ENCODE data around the gene S100A6. TPM values are rescaled to one million over a fixed set of nuclear protein-coding genes. Genes with fewer than 3 reads are reported as not detected.
A peak's percentile ranks its signal among the peaks of the same experiment; 100 is the strongest.

The S100A6 gene
- polyA plus RNA-seq, 1 donor from 2014 or later: not detected

GRCh38 chr1:153573351-153573750 is 37.6 kb upstream of the S100A6 start:
- Histone ChIP-seq H3K36me3 (ENCODE audit: insufficient read depth, low read length) (no peaks in the 10 kb centered on the region), H3K9me2 (ENCODE audit: insufficient read depth, low read length) (no peaks in the 10 kb centered on the region), H4K20me1 (ENCODE audit: insufficient read depth) (no peaks in the 10 kb centered on the region), H3K79me2 (replicated peaks; ENCODE audit: insufficient read depth, low read length) (no peaks in the 10 kb centered on the region), H3K9ac (ENCODE audit: low read length) (peak overlapping the region; percentile 9), H2AFZ (ENCODE audit: low read depth, low read length) (no peak overlapping the region), H3K27ac (ENCODE audit: low read length) (peak overlapping the region; percentile 53), H3K4me3 (ENCODE audit: low read length) (no peak overlapping the region), H3K27me3 (ENCODE audit: insufficient read depth, low read depth, low read length) (no peaks in the 10 kb centered on the region), H3K9me3 (ENCODE audit: low read length) (no peaks in the 10 kb centered on the region), H3F3A (ENCODE audit: insufficient read depth, low read length, poor library complexity, severe bottlenecking) (no peaks in the 10 kb centered on the region), H3K4me2 (ENCODE audit: low read length) (no peak overlapping the region)
- no peak for TF ChIP-seq SMC3 (conservative IDR thresholded peaks at IDR 0.05; ENCODE audit: poor library complexity)
- TF ChIP-seq, protein P1, sequence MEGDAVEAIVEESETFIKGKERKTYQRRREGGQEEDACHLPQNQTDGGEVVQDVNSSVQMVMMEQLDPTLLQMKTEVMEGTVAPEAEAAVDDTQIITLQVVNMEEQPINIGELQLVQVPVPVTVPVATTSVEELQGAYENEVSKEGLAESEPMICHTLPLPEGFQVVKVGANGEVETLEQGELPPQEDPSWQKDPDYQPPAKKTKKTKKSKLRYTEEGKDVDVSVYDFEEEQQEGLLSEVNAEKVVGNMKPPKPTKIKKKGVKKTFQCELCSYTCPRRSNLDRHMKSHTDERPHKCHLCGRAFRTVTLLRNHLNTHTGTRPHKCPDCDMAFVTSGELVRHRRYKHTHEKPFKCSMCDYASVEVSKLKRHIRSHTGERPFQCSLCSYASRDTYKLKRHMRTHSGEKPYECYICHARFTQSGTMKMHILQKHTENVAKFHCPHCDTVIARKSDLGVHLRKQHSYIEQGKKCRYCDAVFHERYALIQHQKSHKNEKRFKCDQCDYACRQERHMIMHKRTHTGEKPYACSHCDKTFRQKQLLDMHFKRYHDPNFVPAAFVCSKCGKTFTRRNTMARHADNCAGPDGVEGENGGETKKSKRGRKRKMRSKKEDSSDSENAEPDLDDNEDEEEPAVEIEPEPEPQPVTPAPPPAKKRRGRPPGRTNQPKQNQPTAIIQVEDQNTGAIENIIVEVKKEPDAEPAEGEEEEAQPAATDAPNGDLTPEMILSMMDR (IDR thresholded peaks at IDR 0.05; ENCODE audit: poor library complexity, severe bottlenecking): no peak
- TF ChIP-seq EP300 (conservative IDR thresholded peaks at IDR 0.05; ENCODE audit: poor library complexity, severe bottlenecking): no peak
- no peak for TF ChIP-seq REST (IDR thresholded peaks at IDR 0.05; ENCODE audit: borderline replicate concordance)
- no peak for TF ChIP-seq POLR2AphosphoS5 (IDR thresholded peaks at IDR 0.05)
- no peak for TF ChIP-seq RAD21 (conservative IDR thresholded peaks at IDR 0.05)
- TF ChIP-seq EZH2 (IDR thresholded peaks at IDR 0.05; ENCODE audit: borderline replicate concordance, insufficient read depth, low read length, poor library complexity, severe bottlenecking): no peak
- no peak for TF ChIP-seq TAF1 (IDR thresholded peaks at IDR 0.05; ENCODE audit: low read depth)
- no peak for TF ChIP-seq MXI1 (conservative IDR thresholded peaks at IDR 0.05; ENCODE audit: poor library complexity, severe bottlenecking)

DNA sequence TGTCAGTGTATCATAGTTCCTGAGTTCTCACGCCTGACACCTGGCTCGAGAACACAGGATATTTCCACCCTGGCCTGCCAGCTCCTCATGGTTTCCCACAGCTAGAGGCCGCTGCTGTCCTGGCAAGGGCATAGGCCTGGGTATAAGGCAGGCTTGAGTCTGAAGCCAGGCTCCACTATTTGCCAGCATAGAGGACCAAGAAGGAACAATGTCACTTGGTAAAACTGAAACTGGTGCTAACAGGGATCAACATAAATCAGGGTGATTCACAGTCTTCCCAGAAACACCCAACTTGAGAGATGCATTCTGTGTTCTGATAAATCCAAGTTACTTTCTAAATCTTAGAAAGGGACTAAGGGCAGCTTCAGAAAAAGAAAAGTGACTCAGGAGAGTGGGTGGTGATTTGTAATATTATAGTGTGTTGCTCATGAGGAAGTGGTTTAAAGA is 36.8 kb upstream of the S100A6 start:
- Histone ChIP-seq H3K27me3 (ENCODE audit: insufficient read depth, low read depth, low read length) (no peaks in the 10 kb centered on the region), H3K9ac (ENCODE audit: low read length) (no peak overlapping the region), H4K20me1 (ENCODE audit: insufficient read depth) (no peaks in the 10 kb centered on the region), H3K9me2 (ENCODE audit: insufficient read depth, low read length) (no peaks in the 10 kb centered on the region), H2AFZ (ENCODE audit: low read depth, low read length) (no peak overlapping the region), H3K4me2 (ENCODE audit: low read length) (no peak overlapping the region), H3K9me3 (ENCODE audit: low read length) (no peaks in the 10 kb centered on the region), H3K4me3 (ENCODE audit: low read length) (no peak overlapping the region), H3K36me3 (ENCODE audit: insufficient read depth, low read length) (no peaks in the 10 kb centered on the region), H3F3A (ENCODE audit: insufficient read depth, low read length, poor library complexity, severe bottlenecking) (no peaks in the 10 kb centered on the region), H3K79me2 (replicated peaks; ENCODE audit: insufficient read depth, low read length) (no peaks in the 10 kb centered on the region), H3K27ac (ENCODE audit: low read length) (peak overlapping the region; percentile 53)
- TF ChIP-seq REST (IDR thresholded peaks at IDR 0.05; ENCODE audit: borderline replicate concordance): no peak
- TF ChIP-seq, protein P1 (IDR thresholded peaks at IDR 0.05; ENCODE audit: poor library complexity, severe bottlenecking): peak; percentile 27

All from neural cell (in vitro differentiated cells).